Measurements from ENCODE around the gene GDF10.

GRCh38 chr10:47353351-47353750 is 53.4 kb downstream of the GDF10 start:
- TF ChIP-seq POLR2A (IDR thresholded peaks at IDR 0.05) = no peak
- TF ChIP-seq POLR2AphosphoS5 (IDR thresholded peaks at IDR 0.05) = no peak
